Vagina (tissue), 2 donors: ENCODE results near the gene LHX4.

Experiments used
- CTCF ChIP-seq, 3 experiments: fragments of 450-650 bp in 2 of 3; fragments of 200-600 bp in 1 of 3; sonication (generic) in 1 of 3; IDR thresholded peaks; one replicate each; pipeline ENCODE4 v1.5.1; 2017 to 2019; ENCODE audit warnings: antibody characterized with exemption in 3 of 3, mild to moderate bottlenecking in 2 of 3, moderate library complexity in 2 of 3
- POLR2A ChIP-seq, 2 donors: fragments of 450-650 bp; IDR thresholded peaks; one replicate each; pipeline ENCODE4 v1.6.1; 2017; ENCODE audit warnings: antibody characterized with exemption in 2 of 2, mild to moderate bottlenecking in 2 of 2, moderate library complexity in 2 of 2

DNA sequence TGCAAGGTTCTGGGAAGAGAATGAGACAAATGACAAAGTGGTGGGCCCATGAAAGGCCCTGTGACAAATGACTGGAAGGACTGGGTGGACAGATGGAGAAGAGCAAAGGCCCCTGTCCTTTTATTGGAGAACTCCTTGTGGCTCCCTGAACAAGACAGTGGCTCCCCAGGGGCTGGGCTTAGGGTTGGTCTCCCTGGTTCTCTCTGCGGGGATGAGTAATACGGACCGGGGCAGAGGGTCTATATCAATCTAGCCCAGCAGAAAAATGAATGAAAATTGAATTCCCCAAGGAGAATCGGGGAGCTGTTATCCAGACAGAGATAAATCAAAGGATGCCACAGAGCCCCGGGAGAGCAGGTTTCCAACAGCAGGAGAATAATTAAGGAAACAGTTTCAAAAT, 5.2 kb upstream of the LHX4 start:
- TF ChIP-seq POLR2A (IDR thresholded peaks at IDR 0.05) (no peak), CTCF (IDR thresholded peaks at IDR 0.05) (no peak)
